COLO668 (cell line): ENCODE results near the gene PSMC3.

Source experiments
- DNase-seq: peaks from one replicate; lab custom pipeline; 2025; ENCODE audit not compliant: unreplicated experiment; lab: John Stamatoyannopoulos, UW

PSMC3 gene

GRCh38 chr11:47426062-47426956 lies at the start of gene PSMC3:
PSMC3 (minus strand) TSS chr11:47426439; CDS start chr11:47426279, 160 bp downstream.
- DNase-seq = peak; percentile 100

DNA sequence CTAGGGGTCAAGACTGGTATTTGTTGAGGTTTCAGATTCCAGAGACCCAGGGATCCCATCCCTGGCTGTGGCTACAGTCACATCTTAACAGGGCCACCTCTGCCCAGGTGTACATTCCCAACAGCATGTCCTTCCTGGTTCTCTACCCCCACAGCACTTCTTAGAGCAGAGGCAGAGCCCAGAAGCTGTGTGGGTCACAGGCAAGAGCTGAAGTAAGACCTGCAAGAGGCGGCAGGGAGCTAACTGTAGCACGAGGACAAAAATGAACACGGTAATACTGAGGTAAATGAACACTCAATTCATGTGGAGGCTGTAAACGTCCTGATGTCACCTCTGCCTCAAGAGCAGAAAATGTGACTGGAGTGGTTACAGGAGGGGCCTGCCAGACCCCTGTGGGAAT lies 44.4 kb upstream of the PSMC3 start:
- DNase-seq = no peak

GRCh38 chr11:47469361-47470179 lies 43.3 kb upstream of the PSMC3 start:
- DNase-seq = no peak

DNA sequence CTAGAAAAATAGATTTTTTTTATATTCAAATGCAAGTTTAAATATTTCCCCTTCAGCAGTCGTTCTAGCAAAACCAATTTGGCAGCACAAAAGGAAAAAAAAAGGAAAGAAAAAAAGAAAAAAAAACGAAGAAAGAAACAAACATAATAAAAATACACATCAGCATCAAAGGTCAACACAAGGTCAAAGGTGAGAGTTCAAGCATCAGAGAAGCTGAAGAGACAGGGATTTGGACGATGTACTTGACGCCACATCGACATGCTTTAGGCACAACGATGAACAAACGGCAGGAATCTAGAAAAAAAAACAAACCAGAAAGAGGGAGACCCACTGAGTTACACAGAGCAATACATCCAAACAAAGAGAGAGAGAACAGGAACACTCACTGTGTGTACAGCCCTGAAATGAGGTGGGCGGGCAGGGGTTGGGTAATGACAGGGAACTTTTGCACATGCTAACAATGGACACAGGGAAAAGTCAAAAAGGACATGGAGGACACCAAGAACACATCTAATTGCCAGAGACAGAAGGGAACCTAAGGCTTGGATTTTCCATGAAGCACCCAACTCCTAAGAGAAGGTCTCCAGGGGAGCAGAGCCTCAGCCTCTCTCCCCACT lies 42.5 kb upstream of the PSMC3 start:
- no peak for DNase-seq

DNA sequence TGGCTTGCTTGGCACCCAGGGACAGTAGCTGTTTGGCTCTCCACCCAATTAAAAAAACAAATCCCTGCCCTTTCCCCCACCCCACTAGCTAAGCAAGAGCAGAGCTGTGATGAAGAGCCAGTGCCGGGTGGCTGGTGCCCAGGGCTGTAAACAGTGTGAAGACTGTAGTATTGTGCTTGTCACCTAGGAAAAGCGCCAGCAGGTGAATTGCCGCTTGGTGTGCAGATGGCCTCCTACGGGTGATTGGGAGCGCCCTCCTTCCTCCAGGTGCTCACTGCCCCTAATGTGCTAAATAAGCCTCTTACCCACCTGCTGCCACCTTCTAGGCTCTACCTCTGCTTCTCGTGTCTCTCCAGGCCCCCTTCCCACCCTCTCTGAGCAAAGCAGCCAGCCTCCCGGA lies 41.1 kb upstream of the PSMC3 start:
- DNase-seq = peak; percentile 79

GRCh38 chr11:47466701-47467250 lies 40.5 kb upstream of the PSMC3 start:
- peak; percentile 46 for DNase-seq

- DNase-seq = no peak
Measured at GRCh38 chr11:47466201-47466600, 40.0 kb upstream of the PSMC3 start.

- DNase-seq = peak; percentile 52
Measured at GRCh38 chr11:47464483-47464882, 38.2 kb upstream of the PSMC3 start.

DNA sequence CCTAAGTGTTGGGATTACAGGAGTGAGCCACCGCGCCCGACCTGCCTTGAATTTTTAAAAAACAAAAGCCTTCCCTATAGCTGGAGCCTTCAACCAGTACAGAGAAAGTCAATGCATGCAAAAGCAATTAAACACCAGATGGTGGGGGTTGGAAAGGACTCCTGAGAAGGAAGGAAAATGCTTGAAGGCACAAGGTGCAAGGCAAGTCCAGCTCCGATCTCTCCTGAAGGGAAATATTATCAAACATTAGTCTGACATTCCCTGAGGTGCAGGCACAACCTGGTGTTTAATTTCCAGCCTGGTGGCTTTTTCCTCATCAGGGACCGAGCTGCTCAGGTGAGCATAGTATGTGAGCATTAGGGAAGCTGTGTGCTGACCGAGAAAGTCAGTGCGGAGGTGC lies 35.6 kb upstream of the PSMC3 start:
- no peak for DNase-seq

DNA sequence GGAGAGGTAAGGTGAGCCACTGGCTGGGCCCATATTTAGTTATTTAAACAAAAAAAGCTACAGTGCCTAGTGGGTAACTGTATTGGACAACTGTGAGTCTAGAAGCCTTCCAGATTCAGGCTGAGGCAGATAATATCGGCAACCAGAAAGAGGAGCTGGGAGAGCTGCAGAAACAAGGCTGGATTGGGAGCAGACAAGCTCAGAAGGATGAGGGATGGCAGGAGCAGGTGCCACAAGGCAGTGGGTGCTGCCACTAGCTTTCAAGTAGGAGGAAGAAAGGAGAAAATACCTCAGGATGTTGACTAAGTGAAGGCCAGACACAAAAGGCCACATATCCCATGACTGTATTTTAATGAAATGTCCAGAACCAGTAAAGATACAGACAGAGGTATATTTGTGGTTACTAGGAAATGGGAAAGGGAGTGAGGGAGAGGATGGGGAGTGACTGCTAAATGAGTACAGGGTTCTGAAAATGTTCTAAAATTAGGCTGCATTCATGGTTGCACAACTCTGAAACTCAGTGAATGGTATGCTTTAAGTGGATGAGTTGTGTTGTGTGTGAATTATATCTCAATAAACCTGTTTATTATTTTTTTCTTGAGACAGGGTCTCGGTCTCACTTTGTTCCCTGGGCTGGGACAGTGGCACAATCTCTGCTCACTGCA lies 34.5 kb upstream of the PSMC3 start:
- no peak for DNase-seq

- peak; percentile 63 for DNase-seq
Measured at GRCh38 chr11:47454258-47454671, 28.0 kb upstream of the PSMC3 start.

DNA sequence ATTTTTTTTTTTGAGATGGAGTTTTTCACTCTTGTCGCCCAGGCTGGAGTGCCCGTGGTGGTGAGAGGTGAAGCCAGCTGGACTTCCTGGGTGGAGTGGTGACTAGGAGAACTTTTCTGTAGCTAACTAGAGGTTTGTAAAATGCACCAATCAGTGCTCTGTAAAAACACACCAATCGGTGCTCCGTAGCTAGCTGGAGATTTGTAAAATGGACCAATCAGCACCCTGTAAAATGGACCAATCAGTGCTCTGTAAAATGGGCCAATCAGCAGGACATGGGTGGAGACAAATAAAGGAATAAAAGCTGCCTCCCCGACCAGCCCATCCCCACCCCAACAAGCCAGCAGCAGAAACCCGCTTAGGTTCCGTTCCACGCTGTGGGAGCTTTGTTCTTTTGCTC lies 27.1 kb upstream of the PSMC3 start:
- DNase-seq = no peak

DNA sequence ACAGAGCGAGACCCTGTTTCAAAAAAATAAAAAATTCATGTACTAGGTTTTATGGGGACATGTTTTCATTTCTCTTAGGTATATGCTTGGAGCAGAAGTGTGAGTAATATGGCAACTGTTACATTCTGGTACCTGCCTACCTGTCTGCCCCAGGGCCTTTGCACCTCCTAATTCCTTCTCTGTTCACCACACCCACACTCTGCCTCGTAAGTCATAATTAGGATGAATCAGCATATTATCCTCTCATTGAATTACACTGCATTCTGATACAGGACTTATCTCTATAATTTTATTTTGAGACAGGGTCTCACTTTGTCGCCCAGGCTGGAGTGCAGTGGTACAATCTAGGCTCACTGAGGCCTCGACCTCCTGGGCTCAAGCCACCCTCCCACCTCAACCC lies 25.8 kb upstream of the PSMC3 start:
- no peak for DNase-seq

- DNase-seq = no peak
Measured at GRCh38 chr11:47451436-47451835, 25.2 kb upstream of the PSMC3 start.

- DNase-seq = no peak
Measured at GRCh38 chr11:47449541-47449940, 23.3 kb upstream of the PSMC3 start.

DNA sequence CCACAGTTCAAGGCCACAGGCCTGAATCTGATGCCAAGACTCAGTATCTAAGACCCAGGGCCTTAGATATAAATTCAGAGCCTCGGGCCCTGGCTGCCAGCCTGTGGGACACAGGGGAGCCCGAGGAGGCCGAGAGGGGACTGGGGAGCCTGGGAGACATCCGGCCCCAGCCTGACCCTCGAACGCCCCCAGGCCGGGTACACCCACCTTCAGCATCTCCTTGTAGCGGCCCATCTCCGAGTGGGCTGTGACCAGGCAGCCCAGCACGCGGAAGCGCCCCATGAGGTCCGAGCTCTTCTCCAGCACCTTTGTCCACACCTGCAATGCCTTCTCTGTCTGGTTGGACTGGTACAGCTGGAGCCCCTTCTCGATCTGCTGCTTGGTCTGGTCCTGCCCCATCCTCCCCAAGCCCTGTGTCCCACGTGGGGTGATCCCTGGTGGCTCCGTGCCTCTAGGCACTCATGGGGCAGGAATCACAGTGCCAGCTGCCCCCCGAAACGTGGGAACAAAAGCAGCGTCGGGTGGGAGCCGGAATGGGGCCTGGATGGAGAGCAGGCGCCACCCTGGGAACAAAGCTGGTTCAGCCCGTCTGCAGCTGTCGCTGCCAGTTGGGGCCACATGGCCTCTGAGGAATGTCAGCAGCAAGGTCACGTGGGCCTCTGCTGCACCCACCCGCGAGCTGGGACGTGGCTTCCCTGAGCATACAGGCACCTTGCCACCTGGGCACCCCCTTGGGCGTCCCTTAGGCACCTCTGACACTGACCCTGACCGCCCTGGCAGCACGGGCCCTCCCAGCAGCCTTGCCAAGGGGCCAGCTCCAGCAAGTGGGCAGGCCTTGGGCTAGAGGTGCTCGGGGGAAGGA lies 22.6 kb upstream of the PSMC3 start, which contains the start of gene RAPSN:
Gene RAPSN (minus strand): TSS at position 571 of the 862 bp plus-strand sequence. CDS start 172 bp downstream, at position 399.
- DNase-seq = no peak

- no peak for DNase-seq
Measured at GRCh38 chr11:47447906-47448305, 21.7 kb upstream of the PSMC3 start.

- no peak for DNase-seq
Measured at GRCh38 chr11:47446833-47447232, 20.6 kb upstream of the PSMC3 start.

GRCh38 chr11:47445840-47446239 lies 19.6 kb upstream of the PSMC3 start:
- DNase-seq = no peak

- no peak for DNase-seq
Measured at GRCh38 chr11:47443817-47444216, 17.6 kb upstream of the PSMC3 start.
